Adipose tissue (tissue), 3 donors: Measurements from ENCODE around the gene CEBPE. TPM values are rescaled to one million over a fixed set of nuclear protein-coding genes. Genes with fewer than 3 reads are reported as not detected.

ENCODE experiments used
- H3K27ac ChIP-seq: one replicate; pipeline ENCODE4 v1.5.1; 2013; ENCODE audit warnings: low read depth, low read length
- WGBS, 3 donors: extraction: QIAGEN DNeasy Blood & Tissue Kit; methylation state at CpG; one replicate each; pipeline ENCODE4 v1.1.7; 2013; 5-methylcytosine and 5-hydroxymethylcytosine counted together
- polyA plus RNA-seq, 3 donors: library from polyadenylated mRNA; stranded (reverse); fragments of 200-250 nt; gene quantifications; one replicate each; pipeline ENCODE4 v1.2.3, GENCODE V29; 2013
- donor health status: healthy with polysubstance abuse.
- donor health status: Bipolar disorder and iron deficiency.
- donor health status: healthy.

CEBPE gene
- polyA plus RNA-seq, 3 donors: 0.15 to 2.8 TPM; not detected in 1

- H3K27ac ChIP-seq: no peak overlapping the region
- 72 to 80% (median 77%) methylated on average over 4 of the region's 4 CpGs for WGBS, 3 donors
Measured at GRCh38 chr14:23069413-23069806, 49.6 kb downstream of the CEBPE start.

- 27 to 32% (median 30%) methylated on average over 8 of the region's 8 CpGs for WGBS, 3 donors
- no peak overlapping the region for H3K27ac ChIP-seq
Measured at GRCh38 chr14:23068789-23069412, 50.2 kb downstream of the CEBPE start.

GRCh38 chr14:23067847-23068788, 50.9 kb downstream of the CEBPE start:
- WGBS, 3 donors: 72 to 80% (median 76%) methylated on average over 14 of the region's 14 CpGs
- no peak overlapping the region for H3K27ac ChIP-seq

Other genes with a start within 250 kb of the CEBPE start
- 10 to 100 TPM; 43.8 to 91.5 (median 50.6) TPM for gene LRP10, start 247.5 kb downstream of the CEBPE start, polyA plus RNA-seq
- gene REM2, start 236.0 kb downstream of the CEBPE start, polyA plus RNA-seq: under 1 TPM in 2 of 3 donors, not detected in 1; 0.22 to 0.51 TPM
- 10 to 100 TPM; 20.1 to 36.9 (median 34.6) TPM for gene RBM23, start 200.1 kb downstream of the CEBPE start, polyA plus RNA-seq
- gene PRMT5, start 189.9 kb downstream of the CEBPE start, polyA plus RNA-seq: 10 to 100 TPM; 30.8 to 46.0 (median 32.7) TPM
- gene HAUS4, start 162.2 kb downstream of the CEBPE start, polyA plus RNA-seq: 10 to 100 TPM; 28.3 to 45.7 (median 30.9) TPM
- 1 to 10 TPM; 1.6 to 3.4 (median 2.0) TPM for gene AJUBA, start 136.7 kb downstream of the CEBPE start, polyA plus RNA-seq
- 10 to 100 TPM in 1 of 3 donors, 1 to 10 TPM in 2; 4.8 to 13.5 (median 6.2) TPM for gene C14orf93, start 109.1 kb downstream of the CEBPE start, polyA plus RNA-seq
- gene PSMB5, start 84.4 kb downstream of the CEBPE start, polyA plus RNA-seq: 100 to 1,000 TPM in 2 of 3 donors, 10 to 100 TPM in 1; 78.0 to 152 (median 140) TPM
- gene PSMB11, start 77.0 kb downstream of the CEBPE start, polyA plus RNA-seq: not detected
- gene CDH24, start 61.7 kb downstream of the CEBPE start, polyA plus RNA-seq: 1 to 10 TPM; 1.9 to 7.0 (median 4.4) TPM
- 10 to 100 TPM; 43.6 to 81.4 (median 79.3) TPM for gene ACIN1, start 24.1 kb downstream of the CEBPE start, polyA plus RNA-seq
- gene C14orf119, start 23.8 kb downstream of the CEBPE start, polyA plus RNA-seq: 10 to 100 TPM; 16.3 to 54.9 (median 45.0) TPM
- gene CIROP, start 14.3 kb downstream of the CEBPE start, polyA plus RNA-seq: under 1 TPM in 2 of 3 donors, not detected in 1; 0.03 to 0.56 TPM
- gene SLC7A8, start 64.4 kb upstream of the CEBPE start, polyA plus RNA-seq: 10 to 100 TPM; 16.8 to 41.5 (median 25.9) TPM
- under 1 TPM in 2 of 3 donors, not detected in 1; 0.06 to 0.14 TPM for gene RNF212B, start 118.7 kb upstream of the CEBPE start, polyA plus RNA-seq
- gene HOMEZ, start 166.9 kb upstream of the CEBPE start, polyA plus RNA-seq: 1 to 10 TPM; 3.5 to 6.4 (median 3.8) TPM
- 10 to 100 TPM in 1 of 3 donors, 1 to 10 TPM in 2; 6.0 to 16.1 (median 6.2) TPM for gene PPP1R3E, start 183.6 kb upstream of the CEBPE start, polyA plus RNA-seq
- 100 to 1,000 TPM in 1 of 3 donors, 10 to 100 TPM in 2; 37.9 to 122 (median 58.9) TPM for gene BCL2L2, start 187.6 kb upstream of the CEBPE start, polyA plus RNA-seq
- gene PABPN1, start 202.2 kb upstream of the CEBPE start, polyA plus RNA-seq: 100 to 1,000 TPM in 2 of 3 donors, 10 to 100 TPM in 1; 50.4 to 124 (median 110) TPM
- 1 to 10 TPM; 8.4 to 9.9 (median 9.5) TPM for gene SLC22A17, start 233.6 kb upstream of the CEBPE start, polyA plus RNA-seq
- 10 to 100 TPM in 2 of 3 donors, 1 to 10 TPM in 1; 2.3 to 17.5 (median 11.1) TPM for gene EFS, start 245.9 kb upstream of the CEBPE start, polyA plus RNA-seq